Right lobe of liver (tissue), 6 donors: ENCODE data around the gene NPR3. TPM values are rescaled to one million over a fixed set of nuclear protein-coding genes. Genes with fewer than 3 reads are reported as not detected.

Experiments used
- ATAC-seq, 4 donors: fragments of 200-7000 bp; cut with Tn5 transposase; one replicate each; pipeline ENCODE4 v1.9.1; 2020; ENCODE audit warnings: mild to moderate bottlenecking in 4 of 4, moderate library complexity in 4 of 4
- DNase-seq, 3 donors: peaks; one replicate each; pipeline ENCODE4 v3.0.0-alpha.2; 2020
- H3K27ac ChIP-seq, 3 donors: fragments of 200-600 bp; one replicate each; pipeline ENCODE4 v1.8.0; 2022
- H3K27me3 ChIP-seq, 2 donors: fragments of 200-600 bp; one replicate each; pipeline ENCODE4 v1.8.0; 2022
- H3K36me3 ChIP-seq, 4 donors: fragments of 200-600 bp; sonication (generic) in 1 of 4; one replicate each; pipeline versions ENCODE4 v1.5.1 to v1.8.0; 2017 to 2022; ENCODE audit warnings: control low read depth in 1 of 4
- H3K4me1 ChIP-seq, 4 donors: fragments of 200-600 bp; sonication (generic) in 1 of 4; one replicate each; pipeline versions ENCODE4 v1.5.1 to v1.8.0; 2017 to 2022; ENCODE audit warnings: control low read depth in 1 of 4
- H3K4me3 ChIP-seq, 3 donors: fragments of 200-600 bp; one replicate each; pipeline ENCODE4 v1.8.0; 2022
- H3K9me3 ChIP-seq, 4 donors: fragments of 200-600 bp; sonication (generic) in 1 of 4; one replicate each; pipeline versions ENCODE4 v1.5.1 to v1.8.0; 2017 to 2022; ENCODE audit warnings: control low read depth in 1 of 4
- POLR2A ChIP-seq: fragments of 450-650 bp; IDR thresholded peaks from one replicate; pipeline ENCODE4 v1.6.1; 2017; ENCODE audit warnings: antibody characterized with exemption, mild to moderate bottlenecking
- WGBS: methylation state at CpG from one replicate; pipeline ENCODE4 v1.1.6; 2018; ENCODE audit warnings: low coverage, low lambda C conversion rate; ENCODE audit not compliant: insufficient coverage; ENCODE audit errors: missing lambda C conversion rate; 5-methylcytosine and 5-hydroxymethylcytosine counted together
- intact Hi-C, 2 donors: fragments of 100-400 bp; cut with DNase I; formaldehyde crosslinking; loops; one replicate each; pipeline versions ENCODE4 v1.11.2 to v1.14.1; 2022
- total RNA-seq, 6 experiments: library from RNA; depleted of rRNA in 2 of 6; stranded (reverse); fragments of >200 nt in 2 of 6; fragmentation: NEBNext Ultra II Directional in 3 of 6; extraction: Animal tissue kit (Norgen Biotek cat#: 25700) in 3 of 6; gene quantifications; one replicate each; pipeline versions ENCODE4 v1.1.0 to v1.2.4, GENCODE V29; 2016 to 2023
- TF ChIP-seq, protein P1 (sequence below), 4 donors: fragments of 200-600 bp in 3 of 4; fragments of 450-650 bp in 1 of 4; IDR thresholded peaks; one replicate each; pipeline versions ENCODE4 v1.5.1 to v1.8.0; 2016 to 2022; ENCODE audit warnings: antibody characterized with exemption in 4 of 4, mild to moderate bottlenecking in 2 of 4
- donor health status: DM: no; HTN: yes; CAD: no.
- donor health status: DM: no; HTN: no; CAD: no.
- donor health status: DM: no; HTN: no; CAD: no.
- donor health status: DM: no; HTN: yes; CAD: no.
- donor health status: DM: no; HTN: yes; CAD: no.

The NPR3 gene
- total RNA-seq, 6 experiments from 2014 or later = 0.98 to 3.2 (median 2.4) TPM

DNA sequence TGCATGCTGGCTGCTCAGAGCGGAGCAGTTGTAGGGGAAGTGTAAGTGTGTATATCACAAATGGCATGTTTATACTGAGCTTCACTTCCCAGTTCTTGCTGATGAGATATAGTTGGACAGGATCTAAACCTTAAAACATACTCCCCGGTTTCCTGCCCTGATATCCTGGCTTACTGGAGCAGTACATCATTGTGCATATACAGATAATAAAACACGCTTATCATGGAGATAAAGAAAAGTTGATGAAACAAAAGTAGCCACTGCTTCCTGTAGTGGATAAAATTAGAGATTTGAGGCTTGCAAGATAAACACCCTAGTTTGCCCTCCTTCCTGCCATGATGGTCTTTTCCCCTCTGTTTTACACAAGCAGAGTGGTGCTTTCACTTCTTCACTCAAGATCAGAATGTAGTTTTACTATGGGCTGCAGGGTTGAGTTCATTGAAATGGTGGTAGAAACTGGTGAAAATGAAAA lies 15.0 kb downstream of the NPR3 start:
- no peaks in the 10 kb centered on the region for H3K27me3 ChIP-seq
- DNase-seq (no peak), ATAC-seq (peak; percentile 45 to 81 (median 74))
- TF ChIP-seq POLR2A = no peak
- TF ChIP-seq, protein P1, sequence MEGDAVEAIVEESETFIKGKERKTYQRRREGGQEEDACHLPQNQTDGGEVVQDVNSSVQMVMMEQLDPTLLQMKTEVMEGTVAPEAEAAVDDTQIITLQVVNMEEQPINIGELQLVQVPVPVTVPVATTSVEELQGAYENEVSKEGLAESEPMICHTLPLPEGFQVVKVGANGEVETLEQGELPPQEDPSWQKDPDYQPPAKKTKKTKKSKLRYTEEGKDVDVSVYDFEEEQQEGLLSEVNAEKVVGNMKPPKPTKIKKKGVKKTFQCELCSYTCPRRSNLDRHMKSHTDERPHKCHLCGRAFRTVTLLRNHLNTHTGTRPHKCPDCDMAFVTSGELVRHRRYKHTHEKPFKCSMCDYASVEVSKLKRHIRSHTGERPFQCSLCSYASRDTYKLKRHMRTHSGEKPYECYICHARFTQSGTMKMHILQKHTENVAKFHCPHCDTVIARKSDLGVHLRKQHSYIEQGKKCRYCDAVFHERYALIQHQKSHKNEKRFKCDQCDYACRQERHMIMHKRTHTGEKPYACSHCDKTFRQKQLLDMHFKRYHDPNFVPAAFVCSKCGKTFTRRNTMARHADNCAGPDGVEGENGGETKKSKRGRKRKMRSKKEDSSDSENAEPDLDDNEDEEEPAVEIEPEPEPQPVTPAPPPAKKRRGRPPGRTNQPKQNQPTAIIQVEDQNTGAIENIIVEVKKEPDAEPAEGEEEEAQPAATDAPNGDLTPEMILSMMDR (IDR thresholded peaks at IDR 0.05) = no peak
- no peaks in the 10 kb centered on the region for H3K4me1 ChIP-seq
- intact Hi-C loops = no loop called here
- H3K4me3 ChIP-seq = no peak overlapping the region
- H3K9me3 ChIP-seq = no peaks in the 10 kb centered on the region
- no peaks in the 10 kb centered on the region for H3K36me3 ChIP-seq
- no peak overlapping the region for H3K27ac ChIP-seq
- WGBS = 28% methylated on average over 3 of the region's 3 CpGs

DNA sequence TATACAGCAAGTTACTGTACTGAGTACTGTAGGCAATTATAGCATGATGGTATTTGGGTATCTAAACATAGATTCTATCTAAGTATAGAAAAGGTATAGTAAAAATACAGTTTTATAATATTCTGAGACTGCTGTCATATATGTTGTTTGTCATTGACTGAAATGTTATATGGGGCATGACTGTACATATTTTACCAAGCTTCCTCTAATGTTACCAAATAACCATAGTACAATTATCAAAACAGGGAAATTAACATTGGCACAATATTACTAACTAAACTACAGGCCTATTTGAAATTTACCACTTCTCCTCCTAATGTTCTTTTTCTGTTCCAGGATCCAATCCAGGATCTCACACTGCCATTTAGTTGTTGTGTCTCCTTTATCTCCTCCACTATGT lies 18.5 kb downstream of the NPR3 start:
- no peaks in the 10 kb centered on the region for H3K4me1 ChIP-seq
- DNase-seq (no peak), ATAC-seq (no peak)
- TF ChIP-seq POLR2A = no peak
- TF ChIP-seq, protein P1 (IDR thresholded peaks at IDR 0.05) = no peak
- no peaks in the 10 kb centered on the region for H3K9me3 ChIP-seq
- H3K4me3 ChIP-seq = no peak overlapping the region
- no peak overlapping the region for H3K27ac ChIP-seq
- H3K36me3 ChIP-seq = no peaks in the 10 kb centered on the region
- intact Hi-C loops = no loop called here
- no peaks in the 10 kb centered on the region for H3K27me3 ChIP-seq

DNA sequence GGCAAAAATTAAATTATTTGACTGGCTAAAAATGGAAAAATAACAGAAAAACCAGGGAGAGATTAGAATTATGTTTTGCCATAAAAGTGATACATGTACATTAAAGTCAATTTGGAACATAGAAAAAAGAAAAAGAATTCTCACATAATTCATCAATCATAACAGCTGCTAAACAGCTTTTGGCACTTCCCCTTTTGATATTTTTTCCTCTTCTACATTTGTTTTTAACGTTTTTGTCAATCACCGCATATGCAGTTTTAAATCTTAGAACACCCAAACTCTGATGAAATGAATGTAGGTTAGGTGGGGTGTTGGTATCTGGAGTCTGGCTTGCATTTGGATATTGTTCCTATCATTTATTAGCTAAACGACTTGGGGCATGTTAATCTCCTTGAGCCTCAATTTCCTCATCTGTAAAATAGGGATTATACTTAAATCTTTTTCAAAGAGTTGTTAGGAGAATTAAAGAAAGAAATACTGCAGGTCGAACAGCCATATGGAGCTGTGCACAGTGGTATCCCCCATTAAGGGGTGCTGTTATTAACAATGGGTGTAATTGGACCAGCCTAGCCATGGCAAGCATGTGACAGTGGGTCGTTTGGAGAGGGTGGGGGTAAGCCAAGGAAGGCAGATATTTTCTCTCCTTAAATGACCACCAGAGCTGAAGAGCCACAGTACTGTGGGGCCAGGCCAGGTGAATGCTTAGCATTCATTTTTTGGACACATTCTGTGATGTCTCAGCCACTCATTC lies 22.6 kb downstream of the NPR3 start:
- TF ChIP-seq, protein P1 (IDR thresholded peaks at IDR 0.05) = no peak
- no peak for TF ChIP-seq POLR2A
- H3K27ac ChIP-seq = no peak overlapping the region
- H3K36me3 ChIP-seq = no peaks in the 10 kb centered on the region
- WGBS = 46% methylated on average over 5 of the region's 5 CpGs
- no peaks in the 10 kb centered on the region for H3K27me3 ChIP-seq
- H3K4me1 ChIP-seq = no peaks in the 10 kb centered on the region
- no peak overlapping the region for H3K4me3 ChIP-seq
- intact Hi-C loops = no loop called here
- DNase-seq = no peak
- ATAC-seq = no peak
- H3K9me3 ChIP-seq = no peaks in the 10 kb centered on the region

- H3K36me3 ChIP-seq = no peaks in the 10 kb centered on the region
- no peaks in the 10 kb centered on the region for H3K9me3 ChIP-seq
- intact Hi-C loops = no loop called here
- ATAC-seq (no peak), DNase-seq (no peak)
- TF ChIP-seq, protein P1 (IDR thresholded peaks at IDR 0.05) = no peak
- no peak for TF ChIP-seq POLR2A
- no peaks in the 10 kb centered on the region for H3K27me3 ChIP-seq
- WGBS = 45% methylated on average over 8 of the region's 8 CpGs
- H3K4me3 ChIP-seq = no peak overlapping the region
- no peak overlapping the region for H3K27ac ChIP-seq
- H3K4me1 ChIP-seq = no peaks in the 10 kb centered on the region
Measured at GRCh38 chr5:32734827-32735378, 23.8 kb downstream of the NPR3 start.
